ENCODE measurements around the gene LAMP1. TPM values are rescaled to one million over a fixed set of nuclear protein-coding genes. Genes with fewer than 3 reads are reported as not detected.

The LAMP1 gene
- total RNA-seq, 3 donors from 2014 or later = 96.7 to 167 (median 99.1) TPM

GRCh38 chr13:113350065-113350937 is 53.3 kb downstream of the LAMP1 start:
- Histone ChIP-seq H3K27me3 (no peaks in the 10 kb centered on the region), H3K27ac (no peak overlapping the region), H3K4me1 (no peaks in the 10 kb centered on the region), H3K9me3 (no peaks in the 10 kb centered on the region), H3K36me3 (no peaks in the 10 kb centered on the region), H3K4me3 (no peak overlapping the region)
- intact Hi-C loops (cut with DNase I; ENCODE audit: low total_unique reads) = no loop called here
- DNase-seq (ENCODE audit: low spot score in 2 of 2) = no peak
- TF ChIP-seq POLR2A (IDR thresholded peaks at IDR 0.05) (no peak), POLR2AphosphoS5 (IDR thresholded peaks at IDR 0.05) (no peak), CTCF (IDR thresholded peaks at IDR 0.05) (no peak)

GRCh38 chr13:113350938-113351335 is 53.9 kb downstream of the LAMP1 start:
- TF ChIP-seq POLR2A (IDR thresholded peaks at IDR 0.05) (no peak), POLR2AphosphoS5 (IDR thresholded peaks at IDR 0.05) (no peak), CTCF (IDR thresholded peaks at IDR 0.05) (no peak)
- H3K27ac ChIP-seq = no peak overlapping the region
- H3K4me3 ChIP-seq = no peak overlapping the region
- intact Hi-C loops (cut with DNase I; ENCODE audit: low total_unique reads) = no loop called here
- no peaks in the 10 kb centered on the region for H3K9me3 ChIP-seq
- no peaks in the 10 kb centered on the region for H3K36me3 ChIP-seq
- DNase-seq (ENCODE audit: low spot score in 2 of 2) = no peak
- no peaks in the 10 kb centered on the region for H3K27me3 ChIP-seq
- H3K4me1 ChIP-seq = no peaks in the 10 kb centered on the region

- Histone ChIP-seq H3K27me3 (no peaks in the 10 kb centered on the region), H3K27ac (no peak overlapping the region), H3K4me1 (no peaks in the 10 kb centered on the region), H3K9me3 (no peaks in the 10 kb centered on the region), H3K36me3 (no peaks in the 10 kb centered on the region), H3K4me3 (no peak overlapping the region)
- TF ChIP-seq CTCF (IDR thresholded peaks at IDR 0.05) (no peak), POLR2AphosphoS5 (IDR thresholded peaks at IDR 0.05) (no peak), POLR2A (IDR thresholded peaks at IDR 0.05) (no peak)
- intact Hi-C loops (cut with DNase I; ENCODE audit: low total_unique reads) = no loop called here
- no peak for DNase-seq (ENCODE audit: low spot score in 2 of 2)
Observed at GRCh38 chr13:113351514-113352026, 54.5 kb downstream of the LAMP1 start.

GRCh38 chr13:113353254-113353653 is 56.2 kb downstream of the LAMP1 start:
- Histone ChIP-seq H3K27me3 (no peaks in the 10 kb centered on the region), H3K4me1 (no peaks in the 10 kb centered on the region), H3K4me3 (no peak overlapping the region), H3K9me3 (no peaks in the 10 kb centered on the region), H3K36me3 (no peaks in the 10 kb centered on the region), H3K27ac (no peak overlapping the region)
- no peak for TF ChIP-seq POLR2A (IDR thresholded peaks at IDR 0.05)
- TF ChIP-seq CTCF (IDR thresholded peaks at IDR 0.05) = no peak
- TF ChIP-seq POLR2AphosphoS5 (IDR thresholded peaks at IDR 0.05) = no peak
- intact Hi-C loops (cut with DNase I; ENCODE audit: low total_unique reads) = no loop called here
- DNase-seq (ENCODE audit: low spot score in 2 of 2) = no peak

GRCh38 chr13:113354831-113355610 is 58.0 kb downstream of the LAMP1 start:
- intact Hi-C loops (cut with DNase I; ENCODE audit: low total_unique reads) = no loop called here
- Histone ChIP-seq H3K36me3 (no peaks in the 10 kb centered on the region), H3K27me3 (no peaks in the 10 kb centered on the region), H3K27ac (no peak overlapping the region), H3K9me3 (no peaks in the 10 kb centered on the region), H3K4me1 (no peaks in the 10 kb centered on the region), H3K4me3 (no peak overlapping the region)
- DNase-seq (ENCODE audit: low spot score in 2 of 2) = no peak
- TF ChIP-seq CTCF (IDR thresholded peaks at IDR 0.05) (no peak), POLR2A (IDR thresholded peaks at IDR 0.05) (no peak), POLR2AphosphoS5 (IDR thresholded peaks at IDR 0.05) (no peak)
